Muscle layer of colon (tissue), 2 donors: ENCODE measurements around the gene KRT71.
"Not testable (repeated sequence)": the region's sequence is repeated elsewhere in the genome, so short reads cannot be mapped to it uniquely, and the experiment has no call there.

Experiments used
- H3K27ac ChIP-seq: one replicate; pipeline ENCODE4 v1.7.0; 2013; ENCODE audit warnings: low read depth, mild to moderate bottlenecking, low read length, moderate library complexity
- H3K27me3 ChIP-seq, 2 donors: one replicate each; pipeline ENCODE4 v1.7.0; 2013; ENCODE audit warnings: low read length in 2 of 2, mild to moderate bottlenecking in 2 of 2; ENCODE audit not compliant: insufficient read depth in 2 of 2, control insufficient read depth in 1 of 2
- H3K36me3 ChIP-seq: one replicate; pipeline ENCODE4 v1.7.0; 2013; ENCODE audit warnings: mild to moderate bottlenecking, low read length; ENCODE audit not compliant: insufficient read depth
- H3K4me1 ChIP-seq: one replicate; pipeline ENCODE4 v1.7.0; 2013; ENCODE audit warnings: mild to moderate bottlenecking, low read length; ENCODE audit not compliant: insufficient read depth
- H3K4me3 ChIP-seq, 2 donors: one replicate each; pipeline ENCODE4 v1.7.0; 2013; ENCODE audit warnings: low read length in 2 of 2, low read depth in 1 of 2, mild to moderate bottlenecking in 1 of 2, moderate library complexity in 1 of 2
- H3K9ac ChIP-seq: one replicate; pipeline ENCODE4 v1.7.0; 2013; ENCODE audit warnings: low read length
- H3K9me3 ChIP-seq: one replicate; pipeline ENCODE4 v1.7.0; 2013; ENCODE audit warnings: mild to moderate bottlenecking, low read length
- donor health status: abdominal sarcoma.
- donor health status: Adenocarcinoma of cecum.

KRT71 gene

GRCh38 chr12:52501490-52501889, 51.5 kb downstream of the KRT71 start:
- no peak overlapping the region for H3K27ac ChIP-seq
- no peak overlapping the region for H3K9ac ChIP-seq
- H3K4me1 ChIP-seq = peaks cover under 1% of the 10 kb centered on the region
- H3K36me3 ChIP-seq = no peaks in the 10 kb centered on the region
- H3K9me3 ChIP-seq = no peaks in the 10 kb centered on the region
- no peak overlapping the region for H3K4me3 ChIP-seq
- H3K27me3 ChIP-seq = no peaks in the 10 kb centered on the region

- not testable (repeated sequence) for H3K27me3 ChIP-seq
Observed at GRCh38 chr12:52500574-52500973, 52.4 kb downstream of the KRT71 start.

GRCh38 chr12:52499806-52500560, 53.0 kb downstream of the KRT71 start:
- H3K36me3 ChIP-seq = no peaks in the 10 kb centered on the region
- no peaks in the 10 kb centered on the region for H3K27me3 ChIP-seq
- no peak overlapping the region for H3K4me3 ChIP-seq
- H3K4me1 ChIP-seq = peaks cover 15% of the 10 kb centered on the region
- H3K9me3 ChIP-seq = no peaks in the 10 kb centered on the region
- H3K27ac ChIP-seq = no peak overlapping the region
- no peak overlapping the region for H3K9ac ChIP-seq

More at GRCh38 chr12:52500574-52500973, 52.4 kb downstream of the KRT71 start:
- not testable (repeated sequence) for H3K4me3 ChIP-seq, H3K36me3 ChIP-seq, H3K4me1 ChIP-seq, H3K9ac ChIP-seq, H3K9me3 ChIP-seq, H3K27ac ChIP-seq

- no peaks in the 10 kb centered on the region for H3K27me3 ChIP-seq
- H3K9ac ChIP-seq = no peak overlapping the region
- H3K9me3 ChIP-seq = no peaks in the 10 kb centered on the region
- H3K4me3 ChIP-seq = no peak overlapping the region
- peaks cover 23% of the 10 kb centered on the region for H3K4me1 ChIP-seq
- H3K27ac ChIP-seq = no peak overlapping the region
- no peaks in the 10 kb centered on the region for H3K36me3 ChIP-seq
Observed at GRCh38 chr12:52498946-52499345, 54.0 kb downstream of the KRT71 start.

GRCh38 chr12:52497975-52498374, 55.0 kb downstream of the KRT71 start:
- H3K4me1 ChIP-seq = peaks cover 23% of the 10 kb centered on the region
- no peaks in the 10 kb centered on the region for H3K9me3 ChIP-seq
- no peaks in the 10 kb centered on the region for H3K27me3 ChIP-seq
- H3K9ac ChIP-seq = no peak overlapping the region
- no peaks in the 10 kb centered on the region for H3K36me3 ChIP-seq
- H3K4me3 ChIP-seq = no peak overlapping the region
- no peak overlapping the region for H3K27ac ChIP-seq

GRCh38 chr12:52496590-52497071, 56.3 kb downstream of the KRT71 start:
- Histone ChIP-seq H3K36me3 (no peaks in the 10 kb centered on the region), H3K27ac (no peak overlapping the region), H3K9me3 (no peaks in the 10 kb centered on the region), H3K27me3 (no peaks in the 10 kb centered on the region), H3K4me1 (peaks cover 23% of the 10 kb centered on the region), H3K9ac (no peak overlapping the region), H3K4me3 (no peak overlapping the region)

GRCh38 chr12:52496054-52496453, 56.9 kb downstream of the KRT71 start:
- Histone ChIP-seq H3K27me3 (no peaks in the 10 kb centered on the region), H3K36me3 (no peaks in the 10 kb centered on the region), H3K9me3 (no peaks in the 10 kb centered on the region), H3K9ac (no peak overlapping the region), H3K4me3 (no peak overlapping the region), H3K27ac (no peak overlapping the region), H3K4me1 (peaks cover 23% of the 10 kb centered on the region)

GRCh38 chr12:52495389-52495788, 57.6 kb downstream of the KRT71 start:
- H3K9ac ChIP-seq = no peak overlapping the region
- H3K9me3 ChIP-seq = no peaks in the 10 kb centered on the region
- no peaks in the 10 kb centered on the region for H3K27me3 ChIP-seq
- H3K27ac ChIP-seq = no peak overlapping the region
- H3K4me1 ChIP-seq = peaks cover 23% of the 10 kb centered on the region
- no peaks in the 10 kb centered on the region for H3K36me3 ChIP-seq
- no peak overlapping the region for H3K4me3 ChIP-seq

- no peak overlapping the region for H3K27ac ChIP-seq
Observed at GRCh38 chr12:52494518-52494917, 58.4 kb downstream of the KRT71 start.

GRCh38 chr12:52494100-52494499, 58.8 kb downstream of the KRT71 start:
- no peak overlapping the region for H3K9ac ChIP-seq
- H3K4me1 ChIP-seq = peaks cover 23% of the 10 kb centered on the region
- H3K27ac ChIP-seq = no peak overlapping the region
- H3K27me3 ChIP-seq = no peaks in the 10 kb centered on the region
- no peaks in the 10 kb centered on the region for H3K36me3 ChIP-seq
- no peaks in the 10 kb centered on the region for H3K9me3 ChIP-seq
- H3K4me3 ChIP-seq = no peak overlapping the region

More at GRCh38 chr12:52494518-52494917, 58.4 kb downstream of the KRT71 start:
- H3K36me3 ChIP-seq = no peaks in the 10 kb centered on the region
- no peak overlapping the region for H3K4me3 ChIP-seq
- H3K4me1 ChIP-seq = peaks cover 23% of the 10 kb centered on the region
- no peaks in the 10 kb centered on the region for H3K9me3 ChIP-seq
- H3K9ac ChIP-seq = no peak overlapping the region
- H3K27me3 ChIP-seq = no peaks in the 10 kb centered on the region
